GM12864 (cell line): Measurements from ENCODE around the gene SMC1B.
"Not testable (repeated sequence)": the region's sequence is repeated elsewhere in the genome, so short reads cannot be mapped to it uniquely, and the experiment has no call there.

ENCODE experiments used
- DNase-seq: peaks from one replicate; pipeline ENCODE4 v3.0.0-alpha.2; 2011; ENCODE audit warnings: low read depth
- H3K4me3 ChIP-seq: 2 replicates; pipeline ENCODE4 v1.5.1; 2011; ENCODE audit warnings: mild to moderate bottlenecking, low read depth, low read length, control low read depth
- TF ChIP-seq, protein P1 (sequence below): IDR thresholded peaks from 2 replicates; pipeline ENCODE4 v1.5.1; 2011; ENCODE audit warnings: low read depth, mild to moderate bottlenecking, moderate library complexity, low read length, control low read depth, inconsistent platforms; ENCODE audit errors: missing control alignments

Gene SMC1B

DNA sequence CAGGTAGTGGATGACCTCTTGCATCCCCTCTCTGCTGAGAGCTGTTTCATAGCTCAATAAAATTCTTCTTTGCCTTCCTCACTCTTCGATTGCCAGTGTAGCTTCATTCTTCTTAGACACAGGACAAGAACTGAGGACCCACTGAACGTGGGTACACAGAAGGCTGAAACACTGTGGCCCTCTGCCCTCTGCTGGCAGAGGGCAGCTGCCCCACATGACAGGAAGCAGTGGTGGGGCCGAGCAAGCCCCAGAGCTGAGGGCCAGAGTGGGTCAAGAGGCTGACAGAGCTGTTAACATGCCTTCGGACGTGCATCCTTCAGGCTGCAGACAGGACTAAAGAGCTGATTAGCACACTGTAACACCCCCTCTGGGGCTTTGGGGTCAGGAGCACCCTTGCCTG is 15.6 kb downstream of the SMC1B start:
- no peak overlapping the region for H3K4me3 ChIP-seq
- TF ChIP-seq, protein P1, sequence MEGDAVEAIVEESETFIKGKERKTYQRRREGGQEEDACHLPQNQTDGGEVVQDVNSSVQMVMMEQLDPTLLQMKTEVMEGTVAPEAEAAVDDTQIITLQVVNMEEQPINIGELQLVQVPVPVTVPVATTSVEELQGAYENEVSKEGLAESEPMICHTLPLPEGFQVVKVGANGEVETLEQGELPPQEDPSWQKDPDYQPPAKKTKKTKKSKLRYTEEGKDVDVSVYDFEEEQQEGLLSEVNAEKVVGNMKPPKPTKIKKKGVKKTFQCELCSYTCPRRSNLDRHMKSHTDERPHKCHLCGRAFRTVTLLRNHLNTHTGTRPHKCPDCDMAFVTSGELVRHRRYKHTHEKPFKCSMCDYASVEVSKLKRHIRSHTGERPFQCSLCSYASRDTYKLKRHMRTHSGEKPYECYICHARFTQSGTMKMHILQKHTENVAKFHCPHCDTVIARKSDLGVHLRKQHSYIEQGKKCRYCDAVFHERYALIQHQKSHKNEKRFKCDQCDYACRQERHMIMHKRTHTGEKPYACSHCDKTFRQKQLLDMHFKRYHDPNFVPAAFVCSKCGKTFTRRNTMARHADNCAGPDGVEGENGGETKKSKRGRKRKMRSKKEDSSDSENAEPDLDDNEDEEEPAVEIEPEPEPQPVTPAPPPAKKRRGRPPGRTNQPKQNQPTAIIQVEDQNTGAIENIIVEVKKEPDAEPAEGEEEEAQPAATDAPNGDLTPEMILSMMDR = peak; percentile 20
- DNase-seq = no peak

DNA sequence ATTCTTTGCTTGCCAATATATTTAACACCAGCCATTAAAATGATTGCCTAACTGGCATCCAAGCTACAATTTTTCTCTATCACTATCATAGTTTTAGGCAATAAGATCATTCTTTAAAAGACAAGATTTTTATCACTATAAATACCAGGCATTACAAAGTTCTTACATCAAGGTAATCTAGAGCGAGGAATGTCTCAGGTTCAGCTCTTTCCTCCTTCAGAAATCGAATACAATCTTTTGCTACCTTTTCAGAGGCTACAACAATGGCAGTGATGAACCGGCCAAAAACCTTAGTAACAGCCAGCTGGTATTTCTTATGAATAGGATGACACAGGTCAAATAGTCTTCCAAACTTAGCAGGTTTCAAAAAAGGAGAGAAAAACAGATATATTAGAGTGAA is 23.9 kb downstream of the SMC1B start:
- DNase-seq = no peak
- H3K4me3 ChIP-seq = no peak overlapping the region
- TF ChIP-seq, protein P1 = no peak

DNA sequence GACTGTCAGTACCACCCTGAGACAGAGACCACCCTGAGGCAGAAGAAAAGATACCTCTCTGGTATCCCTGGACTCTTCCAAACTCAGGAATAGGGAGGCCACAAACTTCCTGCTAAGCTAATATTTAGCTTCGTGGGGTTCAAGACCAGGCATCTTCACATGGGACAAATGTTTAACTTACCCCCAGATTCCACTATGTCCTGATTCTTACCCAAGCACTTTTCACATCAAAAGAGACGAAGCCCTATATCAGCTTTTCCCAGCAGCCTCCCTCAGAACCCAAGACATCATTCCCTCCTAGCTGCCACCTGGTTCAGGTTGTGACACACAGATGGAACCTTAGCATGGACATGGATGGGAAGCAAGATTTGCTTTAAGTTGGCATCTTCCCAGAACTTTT is 32.1 kb downstream of the SMC1B start:
- TF ChIP-seq, protein P1 = no peak
- H3K4me3 ChIP-seq = no peak overlapping the region
- no peak for DNase-seq

DNA sequence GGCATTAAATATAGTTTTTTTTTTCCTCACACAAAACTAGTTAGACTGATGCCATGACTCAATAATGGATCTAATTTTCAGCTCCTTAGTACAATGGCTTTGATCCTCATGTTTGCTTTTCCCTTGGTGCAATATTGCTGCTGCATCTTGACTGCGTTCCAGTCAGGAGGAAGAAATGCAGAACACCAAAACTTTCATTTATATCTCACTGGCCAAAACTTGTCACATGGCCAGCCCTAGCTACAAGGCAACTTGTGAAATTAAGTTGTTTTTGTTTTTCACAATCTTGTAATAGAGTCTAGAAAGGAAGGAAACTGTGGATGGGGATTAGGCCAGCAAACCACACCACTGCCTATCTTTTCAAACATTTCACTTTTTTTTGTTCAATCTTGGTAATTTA is 36.7 kb downstream of the SMC1B start:
- H3K4me3 ChIP-seq = no peak overlapping the region
- TF ChIP-seq, protein P1 = no peak
- DNase-seq = no peak

DNA sequence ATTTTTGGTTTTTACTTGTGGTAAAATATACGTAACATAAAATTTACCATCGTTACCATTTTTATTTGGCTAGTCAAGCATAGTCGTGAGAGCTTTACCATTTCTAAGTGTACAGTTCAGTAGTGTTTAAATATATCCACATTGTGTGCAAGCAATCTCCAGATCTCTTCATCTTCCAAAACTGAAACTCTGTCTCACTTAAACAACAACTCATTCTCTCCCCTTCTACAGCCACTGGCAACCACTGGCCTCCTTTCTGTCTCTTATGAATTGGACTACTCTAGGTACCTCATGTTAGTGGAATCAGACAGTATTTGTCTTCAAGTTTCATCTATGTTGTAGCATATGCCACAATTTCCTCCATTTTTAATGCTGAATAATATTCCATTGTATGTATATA is 37.4 kb downstream of the SMC1B start:
- no peak overlapping the region for H3K4me3 ChIP-seq
- TF ChIP-seq, protein P1 = no peak
- peak; percentile 27 for DNase-seq

DNA sequence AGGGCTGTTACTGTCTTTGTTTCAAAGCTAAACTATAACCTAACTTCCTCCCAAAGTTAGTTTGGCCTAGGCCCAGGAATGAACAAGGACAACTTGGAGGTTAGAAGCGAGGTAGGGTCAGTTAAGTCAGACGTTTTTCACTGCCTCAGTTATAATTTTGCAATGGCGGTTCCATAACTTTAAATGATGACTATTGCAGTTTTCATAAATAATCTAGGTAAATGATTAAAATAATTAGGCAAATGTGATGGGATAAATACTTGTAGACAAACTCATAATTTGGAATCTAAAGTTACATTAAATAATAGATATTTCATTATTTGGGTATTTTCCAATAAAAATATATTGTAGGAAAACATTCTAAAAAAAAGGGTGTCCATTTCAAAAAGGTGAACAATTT is 39.8 kb downstream of the SMC1B start:
- H3K4me3 ChIP-seq, DNase-seq: not testable (repeated sequence)

DNA sequence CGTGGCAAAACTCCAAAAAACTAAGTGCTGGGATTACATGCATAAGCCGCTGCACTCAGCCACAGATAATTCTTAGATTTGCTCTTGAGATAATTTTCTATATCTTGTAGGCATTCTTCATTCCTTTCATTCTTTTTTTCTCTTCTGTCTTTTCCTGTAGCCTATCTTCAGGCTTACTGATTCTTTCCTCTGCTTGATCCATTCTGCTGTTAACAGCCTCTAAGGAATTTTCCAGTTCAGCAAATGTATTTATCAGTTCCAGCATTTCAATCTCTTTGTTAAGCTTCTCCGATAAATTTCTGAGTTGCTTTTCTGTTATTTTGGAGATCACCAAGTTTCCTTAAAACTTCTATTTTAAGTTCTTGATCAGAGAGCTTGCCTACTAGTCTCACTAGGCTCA is 46.7 kb downstream of the SMC1B start:
- H3K4me3 ChIP-seq = no peak overlapping the region
- DNase-seq = no peak
- TF ChIP-seq, protein P1 = no peak

DNA sequence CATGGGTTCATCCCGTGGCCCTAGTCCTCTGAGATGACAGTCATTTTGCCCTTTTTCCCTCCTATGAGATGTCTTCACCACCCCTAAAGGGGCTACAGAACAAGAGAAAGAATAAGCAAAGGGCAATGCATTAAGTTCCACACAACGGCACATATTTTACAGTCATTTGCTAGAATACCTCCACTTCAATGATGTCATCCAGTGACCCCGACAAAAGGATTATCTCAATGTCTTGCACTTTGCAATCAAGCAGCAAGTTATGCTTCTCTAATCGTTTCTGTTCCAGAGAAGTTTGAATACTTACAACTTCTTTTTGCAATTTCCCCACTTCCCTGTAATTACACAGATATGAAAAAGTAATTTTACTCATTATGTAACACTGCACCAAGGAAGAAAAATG is 53.8 kb downstream of the SMC1B start:
- H3K4me3 ChIP-seq = no peak overlapping the region
- DNase-seq = no peak
- TF ChIP-seq, protein P1 = no peak
